ENCODE results near the gene PANK1. TPM values are rescaled to one million over a fixed set of nuclear protein-coding genes. Genes with fewer than 3 reads are reported as not detected.

Gene PANK1
- total RNA-seq, 1 donor from 2014 or later, result 32.5 TPM

- no peak for TF ChIP-seq CTCF (conservative IDR thresholded peaks at IDR 0.05)
- H3K4me1 Mint-ChIP-seq (ENCODE audit: unreplicated experiment), result peaks cover 22% of the 10 kb centered on the region
- H3K4me3 Mint-ChIP-seq, result peak overlapping the region; percentile 51
- peaks cover 5% of the 10 kb centered on the region for H3K9me3 Mint-ChIP-seq
- no peak for DNase-seq (ENCODE audit: extremely low spot score, unreplicated experiment)
- H3K27me3 Mint-ChIP-seq, result no peaks in the 10 kb centered on the region
- H3K27ac Mint-ChIP-seq, result peak overlapping the region; percentile 97
- no peaks in the 10 kb centered on the region for H3K36me3 Mint-ChIP-seq
Measured at GRCh38 chr10:89646889-89647657, 2.0 kb upstream of the PANK1 start.

- H3K27me3 Mint-ChIP-seq, result no peaks in the 10 kb centered on the region
- peaks cover 5% of the 10 kb centered on the region for H3K9me3 Mint-ChIP-seq
- peaks cover 24% of the 10 kb centered on the region for H3K4me1 Mint-ChIP-seq (ENCODE audit: unreplicated experiment)
- H3K36me3 Mint-ChIP-seq, result no peaks in the 10 kb centered on the region
- H3K27ac Mint-ChIP-seq, result peak overlapping the region; percentile 97
- no peak for TF ChIP-seq CTCF (conservative IDR thresholded peaks at IDR 0.05)
- no peak overlapping the region for H3K4me3 Mint-ChIP-seq
- DNase-seq (ENCODE audit: extremely low spot score, unreplicated experiment), result no peak
Measured at GRCh38 chr10:89645742-89646172, 715 bp upstream of the PANK1 start.

- no peaks in the 10 kb centered on the region for H3K9me3 Mint-ChIP-seq
- H3K27me3 Mint-ChIP-seq, result no peaks in the 10 kb centered on the region
- no peak for DNase-seq (ENCODE audit: extremely low spot score, unreplicated experiment)
- no peak for TF ChIP-seq CTCF (conservative IDR thresholded peaks at IDR 0.05)
- no peaks in the 10 kb centered on the region for H3K36me3 Mint-ChIP-seq
- H3K4me1 Mint-ChIP-seq (ENCODE audit: unreplicated experiment), result peaks cover 24% of the 10 kb centered on the region
- no peak overlapping the region for H3K27ac Mint-ChIP-seq
- no peak overlapping the region for H3K4me3 Mint-ChIP-seq
Measured at GRCh38 chr10:89644691-89644966, 413 bp downstream of the PANK1 start.

- H3K36me3 Mint-ChIP-seq, result no peaks in the 10 kb centered on the region
- no peaks in the 10 kb centered on the region for H3K27me3 Mint-ChIP-seq
- no peak for TF ChIP-seq CTCF (conservative IDR thresholded peaks at IDR 0.05)
- no peak overlapping the region for H3K27ac Mint-ChIP-seq
- DNase-seq (ENCODE audit: extremely low spot score, unreplicated experiment), result peak; percentile 79
- no peak overlapping the region for H3K4me3 Mint-ChIP-seq
- peaks cover 24% of the 10 kb centered on the region for H3K4me1 Mint-ChIP-seq (ENCODE audit: unreplicated experiment)
- H3K9me3 Mint-ChIP-seq, result no peaks in the 10 kb centered on the region
Measured at GRCh38 chr10:89643812-89644690, 991 bp downstream of the PANK1 start.

- no peak for TF ChIP-seq CTCF (conservative IDR thresholded peaks at IDR 0.05)
- H3K27me3 Mint-ChIP-seq, result no peaks in the 10 kb centered on the region
- no peak overlapping the region for H3K27ac Mint-ChIP-seq
- peaks cover 24% of the 10 kb centered on the region for H3K4me1 Mint-ChIP-seq (ENCODE audit: unreplicated experiment)
- no peak for DNase-seq (ENCODE audit: extremely low spot score, unreplicated experiment)
- H3K9me3 Mint-ChIP-seq, result no peaks in the 10 kb centered on the region
- peaks cover 3% of the 10 kb centered on the region for H3K36me3 Mint-ChIP-seq
- H3K4me3 Mint-ChIP-seq, result no peak overlapping the region
Measured at GRCh38 chr10:89643431-89643811, 1.6 kb downstream of the PANK1 start.

All from type B pancreatic cell (in vitro differentiated cells).